ENCODE results near the gene ARHGAP30.
A peak's percentile ranks its signal among the peaks of the same experiment; 100 is the strongest.

Gene ARHGAP30

DNA sequence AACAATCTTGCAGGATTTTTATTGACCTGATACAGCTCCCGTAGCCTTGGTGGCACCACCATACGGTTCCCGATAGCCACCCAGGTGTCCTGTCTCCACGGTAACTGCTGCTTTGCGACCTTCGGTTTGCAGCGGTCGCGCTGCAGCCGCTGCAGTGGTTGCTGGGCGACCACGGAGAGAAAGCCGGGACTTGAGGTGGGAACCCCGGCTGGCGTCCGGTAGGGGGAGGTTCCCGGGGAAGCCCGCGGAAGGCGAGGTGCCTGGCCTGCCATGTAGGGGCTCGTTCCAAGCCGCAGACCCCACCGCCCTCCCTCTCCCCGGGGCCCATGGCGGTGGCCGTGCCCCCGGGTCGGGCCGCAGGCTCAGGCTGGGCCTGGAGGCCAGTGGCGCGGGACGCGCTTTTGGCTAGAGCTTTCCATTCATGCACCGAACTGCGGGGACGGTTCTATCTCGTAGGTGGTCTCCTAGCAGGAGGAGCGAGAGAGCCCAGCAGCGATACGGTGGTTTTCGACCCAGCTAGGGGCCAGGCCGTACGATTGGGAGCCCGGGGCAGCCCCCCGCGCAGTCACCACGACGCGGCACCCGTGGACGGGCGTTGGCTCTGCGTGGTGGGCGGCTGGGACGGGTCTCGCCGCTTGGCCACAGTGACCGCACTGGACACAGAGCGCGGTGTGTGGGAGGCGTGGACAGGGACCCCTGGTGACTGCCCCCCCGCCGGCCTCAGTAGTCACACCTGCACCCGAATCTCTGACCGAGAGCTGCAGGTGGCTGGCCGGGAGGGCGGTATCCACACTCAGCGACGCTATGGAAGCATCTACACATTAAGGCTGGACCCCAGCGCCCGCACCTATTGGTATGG lies 28.7 kb upstream of the ARHGAP30 start, which contains the start of gene KLHDC9:
Gene KLHDC9 (plus strand): TSS at position 152 of the 859 bp plus-strand sequence. CDS start 175 bp downstream, at position 327.
- Histone ChIP-seq H3K14ac (ENCODE audit: low read length) (peak within 1 kb of the TSS; percentile 64), H4K8ac (ENCODE audit: low read depth, low read length) (no peak within 1 kb of the TSS), H4K91ac (ENCODE audit: low read depth, low read length, poor library complexity) (no peak within 1 kb of the TSS), H3K4me3 (ENCODE audit: low read length in 2 of 2) (peak within 1 kb of the TSS; percentile 67 to 91), H3K23ac (ENCODE audit: low read depth, low read length, poor library complexity) (peak within 1 kb of the TSS; percentile 75), H2AFZ (ENCODE audit: low read length) (peak within 1 kb of the TSS; percentile 89), H3K79me1 (ENCODE audit: low read depth, low read length) (no peaks in the 10 kb centered on the region), H2AK5ac (ENCODE audit: low read depth, low read length) (peak within 1 kb of the TSS; percentile 53), H3K36me3 (replicated peaks in 1 of 2; ENCODE audit: control insufficient read depth in 2 of 2, insufficient read depth in 2 of 2, low read length in 2 of 2) (peaks cover 18 to 39% of the 10 kb centered on the region in 2 donors), H2BK15ac (ENCODE audit: low read length) (no peak within 1 kb of the TSS), H2BK120ac (ENCODE audit: low read depth, low read length) (no peak within 1 kb of the TSS), H3K27me3 (ENCODE audit: control insufficient read depth in 3 of 3, insufficient read depth in 3 of 3, low read depth in 1 of 3, low read length in 3 of 3) (peaks cover 0 to 6% (median 0%) of the 10 kb centered on the region in 3 experiments), H2BK12ac (ENCODE audit: low read length) (peak within 1 kb of the TSS; percentile 77), H3K27ac (replicated peaks; ENCODE audit: low read length) (peak within 1 kb of the TSS; percentile 65), H3K4me2 (ENCODE audit: insufficient read depth, low read length, poor library complexity, severe bottlenecking) (peak within 1 kb of the TSS; percentile 91), H3K4ac (ENCODE audit: low read length) (peak within 1 kb of the TSS; percentile 19), H3K18ac (ENCODE audit: low read length) (peak within 1 kb of the TSS; percentile 93), H3K9me3 (replicated peaks in 1 of 2; ENCODE audit: control insufficient read depth in 2 of 2, insufficient read depth in 1 of 2, low read depth in 1 of 2, low read length in 2 of 2) (no peaks in the 10 kb centered on the region), H2BK5ac (ENCODE audit: low read length) (peak within 1 kb of the TSS; percentile 90), H3K4me1 (ENCODE audit: control insufficient read depth in 2 of 2, insufficient read depth in 1 of 2, low read depth in 1 of 2, low read length in 2 of 2) (peaks cover 2 to 8% of the 10 kb centered on the region in 2 donors), H3K9ac (ENCODE audit: low read depth, low read length, poor library complexity) (peak within 1 kb of the TSS; percentile 92)
- WGBS, 2 donors (ENCODE audit: extremely low coverage in 2 of 2, insufficient read length in 2 of 2, insufficient replicate concordance in 1 of 2) = no CpG with 5 or more reads among the region's 71 CpGs
- DNase-seq (ENCODE audit: low spot score) = peak; percentile 89

DNA sequence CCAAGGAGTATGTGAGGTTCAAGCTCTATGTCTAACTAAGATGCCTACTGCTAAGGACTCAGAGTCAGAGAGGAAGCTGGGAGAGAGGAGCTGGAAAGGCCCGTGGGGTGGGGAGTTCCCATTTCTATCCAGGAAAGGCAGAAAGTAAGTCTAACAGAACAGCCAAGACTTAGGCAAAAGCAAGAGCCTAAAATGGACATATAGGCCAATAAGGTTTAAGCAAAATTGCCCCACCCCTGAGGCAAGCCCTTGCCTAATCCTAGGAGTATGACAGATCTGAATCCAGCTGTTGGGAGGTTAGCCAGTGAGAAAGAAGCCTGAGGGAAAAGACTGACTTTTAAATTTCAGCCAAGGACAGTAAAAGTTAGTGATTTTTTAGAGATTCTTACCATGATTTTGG lies 26.8 kb upstream of the ARHGAP30 start:
- no peaks in the 10 kb centered on the region for H3K79me1 ChIP-seq (ENCODE audit: low read depth, low read length)
- no peak overlapping the region for H3K4ac ChIP-seq (ENCODE audit: low read length)
- H3K23ac ChIP-seq (ENCODE audit: low read depth, low read length, poor library complexity) = no peak overlapping the region
- H3K27me3 ChIP-seq (ENCODE audit: control insufficient read depth in 3 of 3, insufficient read depth in 3 of 3, low read depth in 1 of 3, low read length in 3 of 3) = peaks cover 0 to 14% (median 0%) of the 10 kb centered on the region in 3 experiments
- no peak overlapping the region for H3K4me3 ChIP-seq (ENCODE audit: low read length in 2 of 2)
- peaks cover 2 to 8% of the 10 kb centered on the region in 2 donors for H3K4me1 ChIP-seq (ENCODE audit: control insufficient read depth in 2 of 2, insufficient read depth in 1 of 2, low read depth in 1 of 2, low read length in 2 of 2)
- H3K14ac ChIP-seq (ENCODE audit: low read length) = no peak overlapping the region
- no peak overlapping the region for H4K8ac ChIP-seq (ENCODE audit: low read depth, low read length)
- WGBS, 2 donors (ENCODE audit: extremely low coverage in 2 of 2, insufficient read length in 2 of 2, insufficient replicate concordance in 1 of 2) = no CpG with 5 or more reads among the region's 1 CpG
- peaks cover 9 to 26% of the 10 kb centered on the region in 2 donors for H3K36me3 ChIP-seq (replicated peaks in 1 of 2; ENCODE audit: control insufficient read depth in 2 of 2, insufficient read depth in 2 of 2, low read length in 2 of 2)
- no peak overlapping the region for H2BK120ac ChIP-seq (ENCODE audit: low read depth, low read length)
- no peak overlapping the region for H2BK5ac ChIP-seq (ENCODE audit: low read length)
- no peak overlapping the region for H2BK12ac ChIP-seq (ENCODE audit: low read length)
- H2AK5ac ChIP-seq (ENCODE audit: low read depth, low read length) = no peak overlapping the region
- no peak overlapping the region for H3K18ac ChIP-seq (ENCODE audit: low read length)
- no peak overlapping the region for H2AFZ ChIP-seq (ENCODE audit: low read length)
- H2BK15ac ChIP-seq (ENCODE audit: low read length) = no peak overlapping the region
- no peak for DNase-seq (ENCODE audit: low spot score)
- no peak overlapping the region for H3K4me2 ChIP-seq (ENCODE audit: insufficient read depth, low read length, poor library complexity, severe bottlenecking)
- no peak overlapping the region for H3K27ac ChIP-seq (replicated peaks; ENCODE audit: low read length)
- H3K9me3 ChIP-seq (replicated peaks in 1 of 2; ENCODE audit: control insufficient read depth in 2 of 2, insufficient read depth in 1 of 2, low read depth in 1 of 2, low read length in 2 of 2) = no peaks in the 10 kb centered on the region
- H4K91ac ChIP-seq (ENCODE audit: low read depth, low read length, poor library complexity) = no peak overlapping the region
- H3K9ac ChIP-seq (ENCODE audit: low read depth, low read length, poor library complexity) = no peak overlapping the region

GRCh38 chr1:161096015-161096414 lies 26.3 kb upstream of the ARHGAP30 start:
- no peak overlapping the region for H3K23ac ChIP-seq (ENCODE audit: low read depth, low read length, poor library complexity)
- peaks cover 0 to 17% (median 0%) of the 10 kb centered on the region in 3 experiments for H3K27me3 ChIP-seq (ENCODE audit: control insufficient read depth in 3 of 3, insufficient read depth in 3 of 3, low read depth in 1 of 3, low read length in 3 of 3)
- no peak overlapping the region for H2AK5ac ChIP-seq (ENCODE audit: low read depth, low read length)
- H4K91ac ChIP-seq (ENCODE audit: low read depth, low read length, poor library complexity) = no peak overlapping the region
- no peak overlapping the region for H3K4me2 ChIP-seq (ENCODE audit: insufficient read depth, low read length, poor library complexity, severe bottlenecking)
- no peak overlapping the region for H2AFZ ChIP-seq (ENCODE audit: low read length)
- no peak for DNase-seq (ENCODE audit: low spot score)
- H2BK15ac ChIP-seq (ENCODE audit: low read length) = no peak overlapping the region
- no peak overlapping the region for H3K27ac ChIP-seq (replicated peaks; ENCODE audit: low read length)
- peaks cover 7 to 22% of the 10 kb centered on the region in 2 donors for H3K36me3 ChIP-seq (replicated peaks in 1 of 2; ENCODE audit: control insufficient read depth in 2 of 2, insufficient read depth in 2 of 2, low read length in 2 of 2)
- peaks cover 2 to 8% of the 10 kb centered on the region in 2 donors for H3K4me1 ChIP-seq (ENCODE audit: control insufficient read depth in 2 of 2, insufficient read depth in 1 of 2, low read depth in 1 of 2, low read length in 2 of 2)
- H2BK5ac ChIP-seq (ENCODE audit: low read length) = no peak overlapping the region
- no peak overlapping the region for H2BK120ac ChIP-seq (ENCODE audit: low read depth, low read length)
- no CpG with 5 or more reads among the region's 2 CpGs for WGBS, 2 donors (ENCODE audit: extremely low coverage in 2 of 2, insufficient read length in 2 of 2, insufficient replicate concordance in 1 of 2)
- H3K14ac ChIP-seq (ENCODE audit: low read length) = no peak overlapping the region
- H3K4ac ChIP-seq (ENCODE audit: low read length) = no peak overlapping the region
- no peak overlapping the region for H3K9ac ChIP-seq (ENCODE audit: low read depth, low read length, poor library complexity)
- H4K8ac ChIP-seq (ENCODE audit: low read depth, low read length) = no peak overlapping the region
- H2BK12ac ChIP-seq (ENCODE audit: low read length) = no peak overlapping the region
- H3K4me3 ChIP-seq (ENCODE audit: low read length in 2 of 2) = no peak overlapping the region
- H3K9me3 ChIP-seq (replicated peaks in 1 of 2; ENCODE audit: control insufficient read depth in 2 of 2, insufficient read depth in 1 of 2, low read depth in 1 of 2, low read length in 2 of 2) = no peaks in the 10 kb centered on the region
- no peak overlapping the region for H3K18ac ChIP-seq (ENCODE audit: low read length)
- H3K79me1 ChIP-seq (ENCODE audit: low read depth, low read length) = no peaks in the 10 kb centered on the region

- Histone ChIP-seq H3K27ac (replicated peaks; ENCODE audit: low read length) (no peak overlapping the region), H3K4me2 (ENCODE audit: insufficient read depth, low read length, poor library complexity, severe bottlenecking) (no peak overlapping the region)
Measured at GRCh38 chr1:161095230-161095629, 25.5 kb upstream of the ARHGAP30 start.

More at GRCh38 chr1:161095230-161095629, 25.5 kb upstream of the ARHGAP30 start:
- no CpG with 5 or more reads among the region's 6 CpGs for WGBS, 2 donors (ENCODE audit: extremely low coverage in 2 of 2, insufficient read length in 2 of 2, insufficient replicate concordance in 1 of 2)
- H3K79me1 ChIP-seq (ENCODE audit: low read depth, low read length) = no peaks in the 10 kb centered on the region
- H4K91ac ChIP-seq (ENCODE audit: low read depth, low read length, poor library complexity) = no peak overlapping the region
- H3K23ac ChIP-seq (ENCODE audit: low read depth, low read length, poor library complexity) = no peak overlapping the region
- no peak overlapping the region for H4K8ac ChIP-seq (ENCODE audit: low read depth, low read length)
- no peak overlapping the region for H2BK12ac ChIP-seq (ENCODE audit: low read length)
- H3K4me1 ChIP-seq (ENCODE audit: control insufficient read depth in 2 of 2, insufficient read depth in 1 of 2, low read depth in 1 of 2, low read length in 2 of 2) = peaks cover 2 to 8% of the 10 kb centered on the region in 2 donors
- DNase-seq (ENCODE audit: low spot score) = no peak
- no peak overlapping the region for H3K4ac ChIP-seq (ENCODE audit: low read length)
- no peak overlapping the region for H2AK5ac ChIP-seq (ENCODE audit: low read depth, low read length)
- no peaks in the 10 kb centered on the region for H3K9me3 ChIP-seq (replicated peaks in 1 of 2; ENCODE audit: control insufficient read depth in 2 of 2, insufficient read depth in 1 of 2, low read depth in 1 of 2, low read length in 2 of 2)
- H3K9ac ChIP-seq (ENCODE audit: low read depth, low read length, poor library complexity) = no peak overlapping the region
- peaks cover 0 to 25% (median 0%) of the 10 kb centered on the region in 3 experiments for H3K27me3 ChIP-seq (ENCODE audit: control insufficient read depth in 3 of 3, insufficient read depth in 3 of 3, low read depth in 1 of 3, low read length in 3 of 3)
- no peak overlapping the region for H3K14ac ChIP-seq (ENCODE audit: low read length)
- H3K4me3 ChIP-seq (ENCODE audit: low read length in 2 of 2) = no peak overlapping the region
- H3K18ac ChIP-seq (ENCODE audit: low read length) = no peak overlapping the region
- no peak overlapping the region for H2BK120ac ChIP-seq (ENCODE audit: low read depth, low read length)
- no peak overlapping the region for H2AFZ ChIP-seq (ENCODE audit: low read length)
- H2BK5ac ChIP-seq (ENCODE audit: low read length) = no peak overlapping the region
- H2BK15ac ChIP-seq (ENCODE audit: low read length) = no peak overlapping the region
- peaks cover 5 to 14% of the 10 kb centered on the region in 2 donors for H3K36me3 ChIP-seq (replicated peaks in 1 of 2; ENCODE audit: control insufficient read depth in 2 of 2, insufficient read depth in 2 of 2, low read length in 2 of 2)
